GM21515 (cell line): ENCODE results near the gene ELAPOR1.
A peak's percentile ranks its signal among the peaks of the same experiment; 100 is the strongest.

Experiments
- ATAC-seq: cut with Tn5 transposase; IDR thresholded peaks from one replicate; pipeline ENCODE4 v1.9.1; 2021; ENCODE audit not compliant: unreplicated experiment

The ELAPOR1 gene

DNA sequence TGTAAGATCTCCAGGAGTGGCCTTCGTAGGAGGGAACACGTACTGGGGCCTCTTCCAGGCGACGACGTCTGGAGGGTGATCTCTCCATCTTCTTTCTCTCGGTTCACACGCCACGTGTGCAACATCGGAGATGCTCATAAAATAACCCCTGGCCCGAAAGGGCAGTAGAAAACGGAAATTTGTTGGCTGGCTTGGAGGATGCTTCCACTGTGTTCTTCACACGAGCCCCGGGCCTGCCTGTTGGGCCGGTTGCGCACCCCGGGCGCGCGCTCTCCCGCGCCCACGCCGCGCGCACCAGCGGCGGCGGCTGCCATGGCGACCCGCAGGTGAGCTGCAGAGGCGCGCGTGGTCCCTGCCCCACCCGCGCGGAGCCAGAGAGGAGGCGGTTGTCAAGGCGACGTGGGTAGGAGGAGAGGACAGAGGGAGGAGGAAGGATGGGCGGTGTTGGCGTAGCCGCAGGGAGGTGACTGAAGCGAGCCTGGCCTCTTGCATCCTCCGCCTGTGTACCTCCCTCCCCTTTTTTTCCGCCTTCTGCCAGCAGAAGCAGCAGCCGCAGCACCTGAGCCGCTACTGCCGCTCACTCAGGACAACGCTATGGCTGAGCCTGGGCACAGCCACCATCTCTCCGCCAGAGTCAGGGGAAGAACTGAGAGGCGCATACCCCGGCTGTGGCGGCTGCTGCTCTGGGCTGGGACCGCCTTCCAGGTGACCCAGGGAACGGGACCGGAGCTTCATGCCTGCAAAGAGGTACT, at the start of gene ELAPOR1:
Gene ELAPOR1, plus strand, starts transcription at position 526 of the 752 bp plus-strand sequence. Its CDS starts 69 bp downstream, at position 595.
- peak; percentile 63 for ATAC-seq

GRCh38 chr1:109065137-109065536, 48.8 kb upstream of the ELAPOR1 start:
- ATAC-seq = no peak

- no peak for ATAC-seq
Observed at GRCh38 chr1:109067883-109068282, 46.0 kb upstream of the ELAPOR1 start.

DNA sequence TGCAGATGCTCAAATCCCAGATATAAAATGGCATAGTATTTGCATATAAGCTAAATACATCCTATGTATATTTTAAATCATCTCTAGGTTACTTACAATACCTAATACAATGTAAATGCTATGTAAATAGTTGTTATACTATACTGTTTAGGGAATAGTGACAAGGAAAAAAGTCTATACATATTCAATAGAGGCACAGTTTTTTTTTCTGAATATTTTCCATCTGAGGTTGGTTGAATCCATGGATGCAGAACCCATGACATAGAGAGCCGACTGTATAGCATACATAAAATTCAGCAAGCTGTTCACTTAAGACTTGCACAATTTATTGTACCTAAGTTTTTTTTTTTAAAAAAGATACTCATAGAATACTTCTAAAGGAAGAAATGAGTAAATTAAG, 44.6 kb upstream of the ELAPOR1 start:
- ATAC-seq = no peak

GRCh38 chr1:109075531-109076490, 38.1 kb upstream of the ELAPOR1 start, which contains the start of gene TAF13:
TAF13 (minus strand) TSS chr1:109076003; CDS start chr1:109075947, 56 bp downstream.
- peak; percentile 99 for ATAC-seq

- no peak for ATAC-seq
Observed at GRCh38 chr1:109078317-109078716, 35.6 kb upstream of the ELAPOR1 start.

- no peak for ATAC-seq
Observed at GRCh38 chr1:109079240-109079622, 34.7 kb upstream of the ELAPOR1 start.

DNA sequence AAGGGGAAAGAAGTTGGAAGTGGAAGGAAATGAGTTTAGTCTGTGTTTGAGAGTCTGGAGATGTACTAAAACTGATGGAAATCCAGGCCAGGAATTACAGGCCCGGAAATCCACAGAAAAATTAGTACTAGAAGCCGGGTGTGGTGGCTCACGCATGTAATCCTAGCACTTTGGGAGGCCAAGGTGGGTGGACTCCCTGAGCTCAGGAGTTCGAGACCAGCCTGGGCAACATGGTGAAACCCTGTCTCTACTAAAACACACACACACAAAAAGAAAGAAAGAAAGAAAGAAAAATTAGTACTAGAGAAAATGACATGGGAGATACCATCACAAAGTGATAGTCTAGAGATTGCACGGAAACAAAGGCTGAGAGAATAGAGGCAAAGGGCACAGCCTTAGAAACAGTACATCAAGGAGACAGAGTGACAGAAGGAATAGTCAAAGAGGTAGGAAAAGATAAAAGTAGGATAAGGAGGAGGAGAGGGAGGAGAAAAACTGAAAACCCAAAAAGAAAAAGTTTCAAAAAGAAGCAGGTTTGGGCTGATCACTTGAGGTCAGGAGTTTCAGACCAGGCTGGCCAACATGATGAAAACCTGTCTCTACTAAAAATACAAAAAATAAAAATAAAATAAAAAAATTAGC, 33.4 kb upstream of the ELAPOR1 start:
- no peak for ATAC-seq

- ATAC-seq = no peak
Observed at GRCh38 chr1:109083501-109083900, 30.4 kb upstream of the ELAPOR1 start.

- no peak for ATAC-seq
Observed at GRCh38 chr1:109083923-109084322, 30.0 kb upstream of the ELAPOR1 start.

GRCh38 chr1:109084563-109085517, 29.1 kb upstream of the ELAPOR1 start:
- no peak for ATAC-seq

DNA sequence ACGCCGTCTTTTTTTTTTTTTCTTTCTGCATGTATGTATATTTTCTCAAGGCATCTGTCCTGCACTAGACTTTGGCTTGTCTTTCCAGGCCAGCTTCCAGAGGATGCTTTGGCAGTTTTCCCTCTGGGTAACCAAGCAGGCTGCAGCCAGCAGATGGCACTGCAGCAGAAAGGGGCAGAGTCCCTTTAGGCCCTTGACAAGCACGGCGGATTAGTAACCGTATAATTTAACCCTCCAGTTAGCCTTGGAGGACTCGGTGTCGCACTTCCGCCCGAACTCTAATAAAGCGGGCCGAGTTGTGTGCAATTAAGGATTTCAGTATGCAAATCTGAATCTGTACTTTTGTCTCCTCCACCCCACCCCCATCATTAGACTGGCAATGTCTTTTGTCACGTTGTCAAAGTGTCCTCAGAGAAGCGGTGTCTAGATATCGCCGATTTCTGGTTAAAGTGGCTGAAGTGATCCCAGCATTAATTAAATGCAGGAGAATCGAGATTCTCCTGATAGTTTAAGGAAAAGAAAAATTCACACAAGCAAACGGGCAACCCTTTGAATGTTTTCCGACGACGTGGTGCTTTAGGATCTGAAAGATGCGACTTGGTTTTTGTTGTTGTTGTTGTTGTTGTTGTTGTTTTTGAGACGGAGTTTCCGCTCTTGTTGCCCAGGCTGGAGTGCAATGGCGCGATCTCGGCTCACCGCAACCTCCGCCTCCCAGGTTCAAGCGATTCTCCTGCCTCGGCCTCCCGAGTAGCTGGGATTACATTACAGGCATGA, 24.5 kb upstream of the ELAPOR1 start:
- no peak for ATAC-seq

GRCh38 chr1:109090196-109091077, 23.5 kb upstream of the ELAPOR1 start, which contains the start of gene TMEM167B:
TMEM167B (plus strand) TSS chr1:109090764; CDS start chr1:109090873, 109 bp downstream.
- peak; percentile 92 for ATAC-seq

DNA sequence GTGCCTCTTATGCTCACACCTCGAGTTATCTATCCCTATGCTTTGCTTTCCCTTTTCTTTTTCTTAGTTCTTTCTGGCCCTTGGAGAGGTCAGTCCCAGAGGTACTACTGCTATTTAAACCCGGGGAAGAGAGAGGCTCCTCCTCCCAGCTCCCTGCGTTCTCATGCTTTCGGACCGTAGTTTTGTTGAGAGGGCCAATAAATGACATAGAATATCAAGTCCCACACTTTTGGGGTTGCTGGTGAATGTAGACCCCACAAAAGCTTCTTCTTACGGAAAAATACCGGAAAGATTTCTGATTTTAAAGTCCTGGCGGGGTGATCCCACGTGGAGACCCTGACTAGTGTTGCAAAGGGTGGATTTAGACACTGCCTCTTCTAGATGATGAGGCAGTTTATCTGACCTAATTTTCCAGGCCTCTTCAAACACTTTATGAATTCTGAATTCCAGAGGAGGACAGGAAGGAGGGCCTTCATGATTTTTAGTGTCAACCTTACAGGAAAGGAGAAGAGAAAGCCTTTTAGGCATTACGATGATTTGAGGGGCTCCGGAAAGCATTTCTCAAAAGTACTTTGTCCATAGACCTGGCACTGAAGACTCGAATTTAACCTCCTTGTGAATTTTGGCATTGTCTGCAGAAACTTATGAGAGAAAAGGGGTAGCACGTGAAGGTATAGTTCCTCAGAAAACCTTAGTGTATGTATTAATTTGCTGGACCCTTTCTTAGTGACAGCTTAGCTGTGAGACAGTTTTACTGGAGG, 22.7 kb upstream of the ELAPOR1 start:
- peak; percentile 52 for ATAC-seq

DNA sequence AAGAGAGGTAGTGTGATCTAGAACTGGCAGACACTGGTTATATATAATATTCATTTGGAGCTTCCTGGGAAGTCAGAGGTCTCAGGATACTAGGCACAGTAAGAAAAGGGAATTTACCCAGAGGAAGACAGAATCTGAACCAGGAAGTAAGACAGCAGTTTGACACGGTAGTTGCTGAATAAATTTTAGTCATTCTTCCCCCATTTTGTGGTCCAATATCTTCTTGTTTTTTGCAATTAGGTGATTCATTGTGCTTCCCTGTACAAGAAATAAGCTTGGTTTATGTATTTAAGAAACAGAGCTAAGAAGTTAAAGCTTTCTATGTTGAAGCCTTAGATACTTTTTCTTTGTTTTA, 22.1 kb upstream of the ELAPOR1 start:
- no peak for ATAC-seq

GRCh38 chr1:109094377-109094803, 19.5 kb upstream of the ELAPOR1 start:
- no peak for ATAC-seq

DNA sequence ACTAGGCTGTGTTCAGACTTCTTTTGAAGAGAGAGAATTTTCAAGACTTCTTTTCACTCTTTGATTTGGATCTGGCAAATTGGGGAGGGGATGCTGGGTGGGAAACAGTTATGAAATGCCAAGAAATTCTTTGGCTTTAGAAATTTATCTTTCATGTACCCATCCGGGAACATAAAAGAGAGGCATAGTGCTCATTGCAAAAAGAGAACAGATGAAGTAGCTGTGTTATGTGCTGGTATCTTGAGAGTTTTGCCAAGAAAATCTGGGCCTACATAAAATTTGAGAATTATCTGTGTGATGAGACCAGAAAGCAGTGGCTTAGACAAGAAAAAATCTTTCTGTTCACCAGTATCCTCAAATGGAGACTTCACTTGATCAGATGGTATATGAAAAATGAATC, 19.0 kb upstream of the ELAPOR1 start:
- ATAC-seq = no peak

DNA sequence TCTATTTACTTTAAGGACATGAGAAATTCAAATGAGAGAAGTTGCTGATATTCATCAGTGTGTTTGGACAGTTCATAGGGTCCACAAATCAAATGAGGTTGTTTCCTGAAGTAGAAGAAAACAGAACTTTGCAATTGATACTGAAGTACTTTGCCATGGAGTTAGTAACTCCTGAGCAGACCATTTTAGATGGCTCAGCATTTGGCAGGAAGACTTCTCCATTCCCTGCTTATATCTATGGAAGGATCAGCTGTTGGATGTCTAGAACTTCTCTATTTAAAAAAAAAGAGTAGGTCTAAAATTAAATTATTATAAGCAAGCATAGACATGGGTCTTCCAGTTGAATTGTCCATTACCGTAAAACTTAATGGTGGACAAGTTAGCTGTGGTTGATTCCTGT, 18.3 kb upstream of the ELAPOR1 start:
- no peak for ATAC-seq
